Suppressor macrophage treated with lipopolysaccharide for 4 hours (primary cell): ENCODE data around the gene PLEKHM2.
"Not testable (repeated sequence)": the region's sequence is repeated elsewhere in the genome, so short reads cannot be mapped to it uniquely, and the experiment has no call there.

Experiments used
- DNase-seq: peaks from one replicate; pipeline ENCODE4 v3.0.0-alpha.2; 2020

Gene PLEKHM2

GRCh38 chr1:15676688-15677661, 7.1 kb upstream of the PLEKHM2 start:
- DNase-seq: no peak

GRCh38 chr1:15678578-15678977, 5.5 kb upstream of the PLEKHM2 start:
- peak; percentile 56 for DNase-seq

GRCh38 chr1:15680131-15680530, 4.0 kb upstream of the PLEKHM2 start:
- DNase-seq: peak; percentile 46

GRCh38 chr1:15680561-15681348, 3.4 kb upstream of the PLEKHM2 start:
- DNase-seq: peak; percentile 96

- no peak for DNase-seq
These were observed 2.5 kb upstream of the PLEKHM2 start for GRCh38 chr1:15681349-15682292.

- DNase-seq: no peak
These were observed 1.2 kb upstream of the PLEKHM2 start for GRCh38 chr1:15682936-15683341.

GRCh38 chr1:15683345-15684039, 628 bp upstream of the PLEKHM2 start:
- no peak for DNase-seq

GRCh38 chr1:15684468-15685291, 560 bp downstream of the PLEKHM2 start:
- peak; percentile 66 for DNase-seq

- DNase-seq: no peak
These were observed 1.7 kb downstream of the PLEKHM2 start for GRCh38 chr1:15685820-15686219.

GRCh38 chr1:15687446-15687845, 3.3 kb downstream of the PLEKHM2 start:
- no peak for DNase-seq

GRCh38 chr1:15690317-15690716, 6.2 kb downstream of the PLEKHM2 start:
- DNase-seq: no peak

- DNase-seq: no peak
These were observed 7.4 kb downstream of the PLEKHM2 start for GRCh38 chr1:15691434-15692032.

GRCh38 chr1:15692121-15692682, 8.1 kb downstream of the PLEKHM2 start:
- DNase-seq: no peak

GRCh38 chr1:15693371-15693770, 9.3 kb downstream of the PLEKHM2 start:
- DNase-seq: no peak

GRCh38 chr1:15696956-15697521, 12.9 kb downstream of the PLEKHM2 start:
- peak; percentile 88 for DNase-seq

GRCh38 chr1:15698201-15698600, 14.1 kb downstream of the PLEKHM2 start:
- no peak for DNase-seq

GRCh38 chr1:15699321-15699720, 15.2 kb downstream of the PLEKHM2 start:
- not testable (repeated sequence) for DNase-seq

GRCh38 chr1:15700508-15700907, 16.4 kb downstream of the PLEKHM2 start:
- no peak for DNase-seq

- DNase-seq: no peak
These were observed 17.7 kb downstream of the PLEKHM2 start for GRCh38 chr1:15701784-15702183.
